ENCODE data around the gene TTC22. TPM values are rescaled to one million over a fixed set of nuclear protein-coding genes. Genes with fewer than 3 reads are reported as not detected.

Gene TTC22
- 0.31 TPM for polyA plus RNA-seq (2013, experiment 1 of 2)
- polyA plus RNA-seq (2013, experiment 2 of 2), result 0.46 TPM

DNA sequence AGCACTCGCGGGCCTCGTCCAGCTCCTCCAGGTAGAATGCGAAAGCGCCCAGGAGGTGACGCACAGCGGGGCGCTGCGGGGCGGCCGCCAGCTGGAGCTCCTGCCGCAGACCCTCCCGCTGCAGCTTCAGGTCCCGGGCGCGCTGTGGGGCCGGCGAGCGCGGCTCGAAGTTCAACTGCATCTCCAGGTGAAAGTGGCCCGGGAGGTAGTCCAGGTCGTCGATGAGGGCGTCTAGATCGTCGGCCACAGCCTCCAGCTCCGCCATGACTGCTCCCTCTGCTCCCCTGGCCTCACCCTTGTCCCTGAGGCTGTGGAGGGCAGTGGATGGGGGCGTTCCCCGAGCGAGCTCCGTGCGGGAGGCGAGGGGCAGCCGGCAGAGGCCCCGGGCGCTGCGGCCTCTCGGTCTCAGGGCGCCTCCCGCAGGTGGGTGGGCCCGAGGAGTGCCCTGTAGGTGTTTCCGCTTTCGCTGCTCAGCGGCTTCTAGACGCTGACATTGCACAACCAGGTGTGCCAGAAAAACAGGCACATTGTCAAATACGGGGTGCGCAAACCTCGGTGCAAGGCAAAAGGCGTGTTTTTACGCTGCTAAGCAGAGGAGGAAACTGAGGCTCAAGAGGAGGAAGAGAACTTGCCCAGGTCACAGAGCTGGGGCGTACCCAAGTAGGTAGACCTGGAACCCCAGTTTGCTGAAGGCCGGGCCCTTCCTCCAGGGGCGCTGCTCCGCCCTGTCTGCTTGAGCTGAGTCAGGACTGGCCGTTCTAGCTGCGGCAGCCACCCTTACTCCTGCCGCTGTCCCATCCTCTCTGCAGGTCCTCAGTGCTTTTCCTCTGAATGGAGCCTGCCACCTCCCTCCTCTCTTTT, at the start of gene TTC22:
TTC22 (minus strand) TSS at position 425 of the 861 bp plus-strand sequence; CDS start at position 265, 160 bp downstream.
- Histone ChIP-seq H3K4me2 (ENCODE audit: low read length) (peak within 1 kb of the TSS; percentile 29), H3K79me2 (ENCODE audit: control insufficient read depth, insufficient read depth, low read length) (no peaks in the 10 kb centered on the region), H3K27ac (ENCODE audit: low read depth, low read length) (no peak within 1 kb of the TSS), H2BK5ac (ENCODE audit: low read length) (no peak within 1 kb of the TSS), H3K18ac (ENCODE audit: low read length) (no peak within 1 kb of the TSS), H3K4ac (ENCODE audit: low read depth, low read length) (no peak within 1 kb of the TSS), H4K8ac (ENCODE audit: low read depth, low read length) (no peak within 1 kb of the TSS), H3K4me1 (ENCODE audit: control insufficient read depth, low read depth, low read length) (no peaks in the 10 kb centered on the region), H3K27me3 (ENCODE audit: insufficient read depth, low read length, poor library complexity) (no peaks in the 10 kb centered on the region), H3K9ac (ENCODE audit: low read length) (peak within 1 kb of the TSS; percentile 35), H3K23ac (ENCODE audit: low read length) (no peak within 1 kb of the TSS), H2BK120ac (ENCODE audit: low read depth, low read length) (no peak within 1 kb of the TSS), H2BK15ac (replicated peaks; ENCODE audit: low read depth) (no peak within 1 kb of the TSS), H2AK5ac (ENCODE audit: low read length) (no peak within 1 kb of the TSS), H3K56ac (ENCODE audit: low read length) (peak within 1 kb of the TSS; percentile 86), H3K36me3 (ENCODE audit: control insufficient read depth, insufficient read depth, low read length) (no peaks in the 10 kb centered on the region), H3K4me3 (ENCODE audit: low read length) (no peak within 1 kb of the TSS), H4K5ac (ENCODE audit: low read length) (no peak within 1 kb of the TSS), H3K79me1 (ENCODE audit: low read length) (no peaks in the 10 kb centered on the region)
- WGBS (ENCODE audit: extremely low coverage, insufficient coverage, low lambda C conversion rate), result no CpG with 5 or more reads among the region's 58 CpGs
- DNase-seq, result peak; percentile 54

DNA sequence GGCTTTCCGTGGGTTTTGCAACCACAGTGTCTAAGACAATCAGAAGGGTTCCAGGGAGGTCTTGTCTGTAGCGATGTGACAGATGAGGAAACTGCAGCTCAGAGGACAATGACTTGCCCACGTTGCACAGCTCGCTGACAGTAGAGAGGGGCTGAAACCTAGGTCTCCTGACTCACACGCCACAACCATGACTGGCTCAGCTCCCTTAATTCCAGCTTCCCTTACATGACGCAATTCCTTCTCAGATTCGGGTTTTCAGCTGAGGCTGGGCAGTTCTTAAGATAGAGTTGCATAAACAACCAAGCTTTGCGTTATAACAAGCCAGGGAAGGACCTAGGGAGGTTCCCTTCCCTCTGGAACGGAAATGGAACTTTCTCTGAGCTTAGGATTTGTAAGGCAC, 49.6 kb upstream of the TTC22 start:
- no peak overlapping the region for H3K18ac ChIP-seq (ENCODE audit: low read length)
- no peak overlapping the region for H3K56ac ChIP-seq (ENCODE audit: low read length)
- no peak overlapping the region for H2BK5ac ChIP-seq (ENCODE audit: low read length)
- no peaks in the 10 kb centered on the region for H3K4me1 ChIP-seq (ENCODE audit: control insufficient read depth, low read depth, low read length)
- H3K4me2 ChIP-seq (ENCODE audit: low read length), result no peak overlapping the region
- no peak overlapping the region for H4K8ac ChIP-seq (ENCODE audit: low read depth, low read length)
- H2BK15ac ChIP-seq (replicated peaks; ENCODE audit: low read depth), result no peak overlapping the region
- no peak overlapping the region for H3K23ac ChIP-seq (ENCODE audit: low read length)
- no peak overlapping the region for H2BK120ac ChIP-seq (ENCODE audit: low read depth, low read length)
- H2AK5ac ChIP-seq (ENCODE audit: low read length), result no peak overlapping the region
- no peak overlapping the region for H3K27ac ChIP-seq (ENCODE audit: low read depth, low read length)
- H3K9ac ChIP-seq (ENCODE audit: low read length), result no peak overlapping the region
- no peak overlapping the region for H3K4ac ChIP-seq (ENCODE audit: low read depth, low read length)
- H4K5ac ChIP-seq (ENCODE audit: low read length), result no peak overlapping the region
- no peaks in the 10 kb centered on the region for H3K27me3 ChIP-seq (ENCODE audit: insufficient read depth, low read length, poor library complexity)
- H3K79me1 ChIP-seq (ENCODE audit: low read length), result peaks cover 6% of the 10 kb centered on the region
- no peak for DNase-seq
- H3K79me2 ChIP-seq (ENCODE audit: control insufficient read depth, insufficient read depth, low read length), result no peaks in the 10 kb centered on the region
- H3K4me3 ChIP-seq (ENCODE audit: low read length), result no peak overlapping the region
- no CpG with 5 or more reads among the region's 9 CpGs for WGBS (ENCODE audit: extremely low coverage, insufficient coverage, low lambda C conversion rate)
- H3K36me3 ChIP-seq (ENCODE audit: control insufficient read depth, insufficient read depth, low read length), result peaks cover 45% of the 10 kb centered on the region

DNA sequence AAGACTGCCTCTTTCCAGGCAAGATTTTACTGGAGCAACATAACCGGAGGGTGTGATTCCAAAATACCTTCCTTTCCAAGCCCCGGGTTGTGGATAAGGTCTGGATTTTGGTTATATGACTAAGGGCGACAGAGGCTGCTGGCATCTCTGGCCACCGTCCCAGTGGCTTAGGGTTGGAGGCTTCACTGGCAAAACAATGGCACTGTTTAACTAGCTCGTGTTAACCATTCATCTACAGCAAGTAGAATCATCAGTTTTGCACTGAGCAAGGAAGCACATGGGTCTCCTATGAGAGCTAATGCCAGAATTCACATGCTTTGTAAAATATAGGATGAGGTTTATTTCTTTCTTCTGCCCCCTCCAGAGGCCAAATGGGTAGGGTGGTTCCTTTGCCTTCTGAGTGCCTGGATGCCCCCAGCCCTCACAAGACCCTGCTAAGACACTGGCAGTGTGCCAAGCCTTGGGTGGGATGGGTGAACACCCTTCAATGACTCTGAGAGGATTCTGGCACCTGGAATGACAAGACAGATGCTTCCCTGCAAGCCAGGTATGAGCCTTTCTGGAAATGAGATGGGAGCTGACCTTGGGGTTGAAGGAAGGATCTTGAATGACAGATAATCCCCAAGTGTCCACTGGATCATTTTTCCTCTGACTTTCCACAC, 49.1 kb upstream of the TTC22 start:
- H3K4me3 ChIP-seq (ENCODE audit: low read length), result no peak overlapping the region
- no peak overlapping the region for H2BK5ac ChIP-seq (ENCODE audit: low read length)
- WGBS (ENCODE audit: extremely low coverage, insufficient coverage, low lambda C conversion rate), result no CpG with 5 or more reads among the region's 5 CpGs
- no peak overlapping the region for H3K4me2 ChIP-seq (ENCODE audit: low read length)
- H3K79me2 ChIP-seq (ENCODE audit: control insufficient read depth, insufficient read depth, low read length), result no peaks in the 10 kb centered on the region
- H3K9ac ChIP-seq (ENCODE audit: low read length), result no peak overlapping the region
- no peak overlapping the region for H2BK15ac ChIP-seq (replicated peaks; ENCODE audit: low read depth)
- H2AK5ac ChIP-seq (ENCODE audit: low read length), result no peak overlapping the region
- no peak overlapping the region for H3K4ac ChIP-seq (ENCODE audit: low read depth, low read length)
- no peak overlapping the region for H2BK120ac ChIP-seq (ENCODE audit: low read depth, low read length)
- H4K8ac ChIP-seq (ENCODE audit: low read depth, low read length), result no peak overlapping the region
- H3K27ac ChIP-seq (ENCODE audit: low read depth, low read length), result no peak overlapping the region
- no peaks in the 10 kb centered on the region for H3K27me3 ChIP-seq (ENCODE audit: insufficient read depth, low read length, poor library complexity)
- H3K79me1 ChIP-seq (ENCODE audit: low read length), result peaks cover 6% of the 10 kb centered on the region
- no peak for DNase-seq
- peaks cover 45% of the 10 kb centered on the region for H3K36me3 ChIP-seq (ENCODE audit: control insufficient read depth, insufficient read depth, low read length)
- no peak overlapping the region for H3K56ac ChIP-seq (ENCODE audit: low read length)
- no peaks in the 10 kb centered on the region for H3K4me1 ChIP-seq (ENCODE audit: control insufficient read depth, low read depth, low read length)
- H4K5ac ChIP-seq (ENCODE audit: low read length), result no peak overlapping the region
- H3K18ac ChIP-seq (ENCODE audit: low read length), result no peak overlapping the region
- H3K23ac ChIP-seq (ENCODE audit: low read length), result no peak overlapping the region

DNA sequence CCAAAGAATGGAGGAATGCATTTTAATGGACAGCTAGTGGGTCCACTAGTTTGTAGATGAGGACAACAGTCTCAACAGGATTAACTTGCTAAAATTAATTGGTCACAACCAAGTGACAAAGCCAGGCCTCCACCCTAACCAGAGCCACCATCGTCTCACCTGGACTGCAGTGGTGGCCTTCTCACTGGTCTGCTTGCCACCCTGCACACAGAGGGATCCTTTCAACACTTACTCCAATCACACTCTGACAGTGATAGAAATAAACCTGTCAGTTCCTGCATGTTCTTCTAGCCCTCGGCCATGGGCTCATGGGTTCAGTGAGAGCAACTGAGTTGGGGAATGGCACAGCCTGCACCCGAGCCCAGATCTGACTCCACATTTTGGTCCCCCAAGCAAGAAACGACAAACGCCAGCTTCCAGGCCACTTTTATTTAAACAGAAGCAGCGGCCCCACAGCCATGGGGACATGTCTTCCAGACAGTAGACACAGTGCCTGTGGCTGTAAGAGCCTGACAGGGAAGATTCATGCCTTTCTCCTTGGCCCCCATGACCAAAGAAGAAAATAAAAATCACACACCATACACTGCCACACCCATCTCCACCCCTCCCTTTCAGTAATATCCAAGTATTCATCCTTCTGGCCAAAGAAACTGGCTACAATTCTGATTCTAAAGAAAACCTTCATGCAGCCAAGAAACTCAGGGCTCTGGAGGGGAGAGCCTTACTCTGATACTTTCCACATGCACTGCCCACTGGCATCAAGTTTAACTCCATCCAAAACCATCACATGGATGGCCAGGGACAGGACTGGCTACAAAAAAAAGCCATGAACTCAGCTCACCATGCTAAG, 48.3 kb upstream of the TTC22 start:
- no peak overlapping the region for H3K23ac ChIP-seq (ENCODE audit: low read length)
- no peak overlapping the region for H4K8ac ChIP-seq (ENCODE audit: low read depth, low read length)
- H3K27me3 ChIP-seq (ENCODE audit: insufficient read depth, low read length, poor library complexity), result no peaks in the 10 kb centered on the region
- H3K9ac ChIP-seq (ENCODE audit: low read length), result no peak overlapping the region
- H2BK15ac ChIP-seq (replicated peaks; ENCODE audit: low read depth), result no peak overlapping the region
- H3K56ac ChIP-seq (ENCODE audit: low read length), result no peak overlapping the region
- peaks cover 41% of the 10 kb centered on the region for H3K36me3 ChIP-seq (ENCODE audit: control insufficient read depth, insufficient read depth, low read length)
- no peak overlapping the region for H2BK5ac ChIP-seq (ENCODE audit: low read length)
- no peaks in the 10 kb centered on the region for H3K4me1 ChIP-seq (ENCODE audit: control insufficient read depth, low read depth, low read length)
- no peak overlapping the region for H3K4me2 ChIP-seq (ENCODE audit: low read length)
- DNase-seq, result no peak
- H3K27ac ChIP-seq (ENCODE audit: low read depth, low read length), result no peak overlapping the region
- H3K79me2 ChIP-seq (ENCODE audit: control insufficient read depth, insufficient read depth, low read length), result no peaks in the 10 kb centered on the region
- H3K79me1 ChIP-seq (ENCODE audit: low read length), result peaks cover 4% of the 10 kb centered on the region
- H3K18ac ChIP-seq (ENCODE audit: low read length), result no peak overlapping the region
- no peak overlapping the region for H2BK120ac ChIP-seq (ENCODE audit: low read depth, low read length)
- no peak overlapping the region for H4K5ac ChIP-seq (ENCODE audit: low read length)
- H3K4ac ChIP-seq (ENCODE audit: low read depth, low read length), result no peak overlapping the region
- no peak overlapping the region for H3K4me3 ChIP-seq (ENCODE audit: low read length)
- no CpG with 5 or more reads among the region's 6 CpGs for WGBS (ENCODE audit: extremely low coverage, insufficient coverage, low lambda C conversion rate)
- H2AK5ac ChIP-seq (ENCODE audit: low read length), result no peak overlapping the region

DNA sequence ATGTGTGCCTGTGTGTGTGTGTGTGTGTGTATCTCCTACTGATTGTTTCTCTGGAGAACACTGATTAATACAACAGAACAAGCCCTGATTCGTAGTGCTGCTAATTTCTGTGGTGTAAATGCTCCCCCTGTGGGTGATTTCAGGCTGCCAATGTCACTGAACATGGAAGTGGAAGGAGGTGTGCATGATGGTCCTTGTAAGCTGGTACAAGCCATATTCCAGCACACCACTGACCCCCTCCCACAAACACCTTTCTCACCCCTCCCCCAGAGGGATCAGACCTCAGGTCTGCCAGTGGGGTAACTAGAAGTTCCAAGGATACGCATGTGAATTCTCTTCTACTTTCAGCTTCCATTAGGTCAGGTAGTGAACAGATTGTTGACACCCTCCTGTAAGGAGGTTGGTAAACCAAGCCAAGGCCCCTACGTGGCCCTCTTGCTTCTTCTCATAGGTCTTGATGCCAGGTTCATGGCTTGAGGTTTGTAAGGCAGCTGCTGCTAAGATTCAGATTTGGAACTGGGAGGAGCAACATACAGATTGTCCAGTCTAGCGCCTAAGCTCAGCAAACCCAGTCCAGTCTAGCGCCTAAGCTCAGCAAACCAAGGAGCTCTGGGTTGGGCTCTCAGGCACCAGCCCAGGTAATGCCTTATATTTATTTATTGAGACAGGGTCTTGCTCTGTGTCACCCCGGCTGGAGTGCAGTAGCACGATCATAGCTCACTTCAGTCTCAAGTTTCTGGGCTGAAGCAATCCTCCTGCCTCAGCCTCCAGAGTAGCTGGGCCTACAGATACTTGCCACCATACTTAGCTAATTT, 47.2 kb upstream of the TTC22 start:
- no peaks in the 10 kb centered on the region for H3K4me1 ChIP-seq (ENCODE audit: control insufficient read depth, low read depth, low read length)
- H3K4me3 ChIP-seq (ENCODE audit: low read length), result no peak overlapping the region
- no peak overlapping the region for H3K27ac ChIP-seq (ENCODE audit: low read depth, low read length)
- no peak overlapping the region for H2BK5ac ChIP-seq (ENCODE audit: low read length)
- H3K23ac ChIP-seq (ENCODE audit: low read length), result no peak overlapping the region
- H3K4ac ChIP-seq (ENCODE audit: low read depth, low read length), result no peak overlapping the region
- no peaks in the 10 kb centered on the region for H3K79me2 ChIP-seq (ENCODE audit: control insufficient read depth, insufficient read depth, low read length)
- no peak overlapping the region for H4K5ac ChIP-seq (ENCODE audit: low read length)
- H2BK120ac ChIP-seq (ENCODE audit: low read depth, low read length), result no peak overlapping the region
- H3K9ac ChIP-seq (ENCODE audit: low read length), result no peak overlapping the region
- H3K36me3 ChIP-seq (ENCODE audit: control insufficient read depth, insufficient read depth, low read length), result peaks cover 32% of the 10 kb centered on the region
- no peak overlapping the region for H4K8ac ChIP-seq (ENCODE audit: low read depth, low read length)
- H2AK5ac ChIP-seq (ENCODE audit: low read length), result no peak overlapping the region
- H3K4me2 ChIP-seq (ENCODE audit: low read length), result no peak overlapping the region
- H3K18ac ChIP-seq (ENCODE audit: low read length), result no peak overlapping the region
- no peaks in the 10 kb centered on the region for H3K79me1 ChIP-seq (ENCODE audit: low read length)
- H3K27me3 ChIP-seq (ENCODE audit: insufficient read depth, low read length, poor library complexity), result no peaks in the 10 kb centered on the region
- no peak for DNase-seq
- no peak overlapping the region for H2BK15ac ChIP-seq (replicated peaks; ENCODE audit: low read depth)
- H3K56ac ChIP-seq (ENCODE audit: low read length), result no peak overlapping the region
- WGBS (ENCODE audit: extremely low coverage, insufficient coverage, low lambda C conversion rate), result no CpG with 5 or more reads among the region's 7 CpGs

Measured in mesendoderm (in vitro differentiated cells).